ENCODE results near the gene SPATA3.

The SPATA3 gene

GRCh38 chr2:231051116-231051515 lies 55.2 kb downstream of the SPATA3 start:
- DNase-seq, result no peak

GRCh38 chr2:231052494-231053451 lies 56.9 kb downstream of the SPATA3 start:
- peak; percentile 84 for DNase-seq

DNA sequence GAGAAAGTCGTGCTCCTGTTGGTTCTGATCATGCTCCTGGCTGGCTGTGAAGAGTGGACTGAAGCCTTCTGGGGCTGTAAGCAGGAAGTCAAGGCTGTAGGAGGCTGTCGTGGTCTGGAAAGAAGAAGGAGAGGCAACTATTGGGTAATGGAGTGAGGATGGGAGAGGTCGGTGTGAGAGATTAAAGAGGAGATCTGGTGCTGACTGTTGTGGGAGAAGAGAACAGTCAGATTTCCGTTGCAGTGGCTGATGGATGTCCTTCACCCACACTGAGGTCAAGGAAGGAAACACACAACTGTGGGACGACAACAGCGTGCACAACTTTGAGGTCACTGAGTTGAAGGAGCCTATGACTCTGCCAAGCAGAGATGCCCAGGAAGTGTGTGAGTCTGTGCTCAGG lies 57.9 kb downstream of the SPATA3 start:
- DNase-seq, result no peak

DNA sequence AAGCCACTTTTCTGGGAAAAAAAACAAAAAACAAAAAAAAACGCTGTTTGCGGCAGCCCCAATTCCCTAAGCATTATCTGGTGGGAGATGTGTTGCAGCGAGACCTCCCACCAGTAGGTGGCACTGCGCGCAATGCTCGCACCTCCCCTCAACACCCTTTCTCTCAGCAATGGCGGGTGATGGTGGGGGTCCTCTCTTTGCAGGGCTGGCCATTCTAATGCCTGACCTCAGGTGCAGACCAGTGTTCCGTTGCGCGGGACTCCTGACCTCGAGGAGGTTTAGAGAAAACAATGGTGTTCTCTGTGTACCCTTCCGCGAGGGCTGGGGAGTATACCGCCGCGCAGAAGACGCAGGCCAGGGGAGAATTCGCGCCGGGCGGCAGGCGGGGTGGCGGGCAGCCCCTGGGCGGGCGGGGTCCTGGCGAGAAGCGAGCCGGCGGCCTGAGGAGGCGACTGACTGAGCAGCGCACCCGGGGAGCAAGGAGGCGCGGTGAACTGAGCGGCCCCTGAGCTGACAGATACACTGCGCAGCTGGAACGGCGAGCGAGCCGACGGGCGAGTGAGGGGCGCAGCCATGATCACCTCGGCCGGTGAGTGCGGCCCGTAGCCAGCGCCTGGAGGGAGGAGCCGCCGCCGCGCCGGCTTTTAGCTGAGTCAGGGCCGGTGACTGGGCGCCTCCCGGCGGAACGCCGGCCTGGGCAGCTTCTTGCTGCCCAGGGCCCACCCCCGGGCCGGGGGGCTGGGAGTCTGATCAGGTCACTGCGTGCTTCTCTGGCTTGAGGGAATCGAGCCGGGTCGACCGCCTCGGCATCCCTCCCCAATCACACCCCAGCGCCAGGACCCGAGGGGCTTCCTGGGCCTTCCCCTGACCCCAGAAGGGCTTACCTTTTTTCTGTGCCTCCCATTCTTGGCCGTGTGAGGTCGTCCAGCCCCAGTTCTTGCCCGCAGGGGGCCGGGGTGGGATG lies 60.8 kb downstream of the SPATA3 start, which contains the start of gene PSMD1:
TSS of gene PSMD1 (plus strand) at position 415 of the 964 bp plus-strand sequence. CDS start at position 574, 159 bp downstream.
- DNase-seq, result peak; percentile 90

DNA sequence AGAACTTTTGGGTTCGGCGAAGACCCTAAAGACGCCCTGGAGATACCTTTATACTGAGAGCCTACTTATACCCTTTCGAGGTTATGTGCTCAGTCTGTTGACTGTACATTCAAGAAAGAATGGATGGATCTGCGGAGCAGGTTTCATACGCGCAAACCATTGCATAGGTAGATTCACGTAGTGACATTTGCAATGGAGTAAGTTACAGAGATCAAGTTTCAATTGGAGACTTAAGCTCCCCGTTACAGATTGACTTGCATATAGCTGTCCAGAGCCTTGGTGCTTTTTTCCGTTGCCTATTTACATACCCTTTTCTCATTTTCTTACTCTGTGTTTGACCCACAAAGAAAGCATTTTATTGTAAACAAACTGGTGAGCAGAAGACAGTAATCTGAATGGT lies 61.7 kb downstream of the SPATA3 start:
- no peak for DNase-seq

All from EL (cell line).